ENCODE data around the gene ADAMTSL1.

ADAMTSL1 gene

DNA sequence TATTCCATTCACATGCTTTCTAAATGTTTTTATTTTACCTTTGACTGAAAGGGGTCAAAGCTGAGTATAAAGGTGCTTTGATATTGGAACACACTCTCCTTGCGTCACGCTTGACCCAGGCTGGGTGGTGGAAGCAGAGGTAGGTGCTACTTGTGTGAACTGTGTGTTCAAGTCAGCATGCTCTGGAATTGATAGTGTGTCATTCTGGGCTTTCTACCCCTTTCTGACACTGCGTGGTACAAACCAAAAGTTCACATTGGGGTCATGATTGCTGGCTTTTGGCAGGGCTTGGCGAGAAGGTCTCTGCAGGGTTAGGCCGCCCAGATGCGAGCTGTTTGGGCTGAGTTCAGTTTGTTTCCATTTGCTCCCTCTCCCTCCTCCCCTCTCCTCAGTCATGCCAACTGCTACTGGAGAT, 131.8 kb downstream of the ADAMTSL1 start:
- no peak for DNase-seq (ENCODE audit: low read depth in 2 of 2)

DNA sequence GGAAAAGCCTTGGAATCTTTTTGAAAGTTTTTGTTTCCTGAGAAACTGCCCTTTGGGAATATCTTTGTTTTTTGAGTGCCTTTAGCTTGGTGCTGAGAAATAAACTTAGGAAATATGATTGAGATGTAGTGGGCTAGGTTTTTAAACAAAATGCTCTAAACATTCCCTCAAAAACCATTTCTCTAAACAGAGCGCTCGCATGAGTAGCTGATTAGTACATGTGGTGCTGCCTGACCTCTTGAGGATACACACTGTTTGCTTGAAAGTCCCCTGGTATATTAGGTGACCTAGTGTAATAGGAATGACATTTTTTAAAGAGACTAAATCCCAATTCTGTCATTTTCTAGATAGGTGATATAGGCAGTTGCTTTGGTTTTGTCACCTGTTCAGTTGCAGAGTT, 132.3 kb downstream of the ADAMTSL1 start:
- DNase-seq (ENCODE audit: low read depth in 2 of 2): no peak

GRCh38 chr9:18606846-18607245, 132.9 kb downstream of the ADAMTSL1 start:
- DNase-seq (ENCODE audit: low read depth in 2 of 2): no peak

DNA sequence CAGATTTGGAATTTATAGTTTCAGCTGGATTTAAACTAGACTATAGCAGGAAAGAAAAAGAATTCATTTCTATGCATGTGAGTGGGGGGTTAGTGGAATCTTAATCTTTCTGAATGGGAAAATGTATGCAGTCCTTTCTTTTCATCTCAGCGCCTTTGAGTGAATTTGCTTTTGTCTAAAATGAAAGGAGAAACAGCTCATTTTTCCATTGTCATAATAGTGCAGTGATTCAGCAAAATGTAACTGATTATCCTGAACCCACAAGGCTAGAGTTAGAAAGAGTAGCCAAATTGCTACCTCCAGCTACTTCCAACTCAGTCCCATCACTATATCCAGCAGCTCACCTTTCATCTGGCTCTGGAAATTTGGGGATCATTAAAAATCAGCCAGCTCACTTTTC, 134.4 kb downstream of the ADAMTSL1 start:
- DNase-seq (ENCODE audit: low read depth in 2 of 2): no peak

- DNase-seq (ENCODE audit: low read depth in 2 of 2): no peak
These were observed 137.0 kb downstream of the ADAMTSL1 start for GRCh38 chr9:18610956-18611355.

DNA sequence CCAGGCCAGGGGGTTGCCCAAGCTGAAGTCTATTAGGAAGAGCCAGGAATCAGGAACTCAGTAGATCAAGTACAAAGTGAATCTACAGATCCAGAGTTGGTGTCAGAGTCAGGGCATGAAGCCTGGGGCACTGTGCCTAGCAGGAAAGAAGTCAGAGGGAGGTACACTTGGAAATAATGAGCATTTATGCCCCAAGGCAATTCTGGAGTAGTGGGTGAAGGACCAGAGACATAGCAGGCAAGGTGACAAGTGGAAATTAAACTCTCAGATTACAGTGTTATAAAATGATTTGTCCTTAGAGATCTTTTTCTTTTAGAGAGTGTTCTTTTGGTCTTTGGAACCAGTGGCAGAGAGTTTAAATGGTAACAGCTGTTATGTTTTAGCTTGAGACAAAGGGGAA, 138.0 kb downstream of the ADAMTSL1 start:
- no peak for DNase-seq (ENCODE audit: low read depth in 2 of 2)

DNA sequence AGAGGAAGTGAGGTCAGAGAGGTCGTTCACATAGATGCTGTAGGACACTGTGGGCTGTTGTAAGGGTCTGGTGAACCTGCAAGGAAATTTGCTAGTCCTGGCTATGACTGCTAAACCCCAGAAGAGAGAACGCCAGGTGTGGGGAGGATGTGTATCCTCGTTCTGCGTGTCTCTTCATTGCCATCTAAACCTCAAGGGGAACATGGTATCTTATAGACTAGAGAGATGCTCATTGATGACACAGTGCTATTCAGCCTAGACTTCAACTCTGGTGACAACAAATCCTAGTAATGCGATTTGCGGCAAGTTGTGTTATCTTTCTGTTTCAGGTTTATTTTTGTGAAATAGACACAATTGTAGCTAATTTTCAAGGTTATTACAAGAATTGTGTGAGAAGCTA, 140.2 kb downstream of the ADAMTSL1 start:
- DNase-seq (ENCODE audit: low read depth in 2 of 2): no peak

DNA sequence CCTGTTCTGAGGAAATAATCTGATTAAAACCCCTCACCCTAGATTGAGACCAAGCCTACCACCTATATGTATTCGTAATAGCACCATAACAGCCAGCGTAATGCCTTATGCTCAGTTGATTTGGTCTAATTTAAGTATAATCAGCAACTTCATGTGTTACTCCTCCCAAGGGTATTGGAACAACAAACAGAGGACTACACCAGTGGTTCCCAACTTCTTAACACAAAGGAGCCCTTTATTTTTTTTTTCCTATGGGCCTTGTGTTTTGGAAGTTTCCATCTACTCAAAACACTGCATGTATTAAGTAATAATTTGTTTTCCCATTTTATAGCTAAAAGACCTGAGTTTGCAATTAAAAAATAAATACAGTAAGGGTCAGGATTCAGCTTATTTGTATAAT, 140.7 kb downstream of the ADAMTSL1 start:
- DNase-seq (ENCODE audit: low read depth in 2 of 2): no peak

DNA sequence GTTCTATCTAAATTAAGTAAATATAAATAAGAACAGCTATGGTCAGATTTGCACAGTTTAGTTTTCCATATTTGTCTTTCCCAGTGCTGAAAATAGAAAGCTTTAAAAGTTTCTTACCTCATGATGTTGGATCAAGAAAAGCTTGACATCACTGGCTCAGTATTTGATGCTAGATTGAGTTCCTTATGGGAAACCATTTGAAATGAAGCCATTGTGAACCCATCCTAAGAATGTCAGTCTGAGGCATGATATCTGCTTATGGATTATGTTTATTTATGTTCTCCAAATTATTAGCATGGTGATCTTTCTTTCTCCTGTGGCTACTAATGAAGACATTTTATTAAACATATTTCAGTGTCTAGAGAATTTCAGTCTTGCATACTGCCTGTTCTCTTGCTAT, 143.0 kb downstream of the ADAMTSL1 start:
- no peak for DNase-seq (ENCODE audit: low read depth in 2 of 2)

- no peak for DNase-seq (ENCODE audit: low read depth in 2 of 2)
These were observed 143.8 kb downstream of the ADAMTSL1 start for GRCh38 chr9:18617759-18618158.

DNA sequence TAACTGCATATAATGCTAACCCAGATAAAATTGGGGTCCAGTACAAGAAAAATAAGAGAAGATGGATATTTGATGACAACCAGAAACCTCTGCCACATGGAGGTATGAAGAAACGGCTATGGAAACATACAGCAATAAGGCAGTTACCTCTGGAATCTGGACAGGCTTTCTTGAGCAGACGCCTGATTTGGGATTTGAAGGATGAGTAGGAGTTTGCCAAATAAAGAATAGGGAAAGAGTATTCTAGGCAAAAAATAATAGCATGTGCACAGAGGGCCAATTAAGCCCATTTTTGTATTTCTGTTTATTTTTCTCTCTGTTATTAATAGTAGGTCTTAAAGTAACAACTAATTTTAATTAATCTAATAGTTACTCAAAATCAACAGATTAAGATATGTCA, 144.9 kb downstream of the ADAMTSL1 start:
- no peak for DNase-seq (ENCODE audit: low read depth in 2 of 2)

DNA sequence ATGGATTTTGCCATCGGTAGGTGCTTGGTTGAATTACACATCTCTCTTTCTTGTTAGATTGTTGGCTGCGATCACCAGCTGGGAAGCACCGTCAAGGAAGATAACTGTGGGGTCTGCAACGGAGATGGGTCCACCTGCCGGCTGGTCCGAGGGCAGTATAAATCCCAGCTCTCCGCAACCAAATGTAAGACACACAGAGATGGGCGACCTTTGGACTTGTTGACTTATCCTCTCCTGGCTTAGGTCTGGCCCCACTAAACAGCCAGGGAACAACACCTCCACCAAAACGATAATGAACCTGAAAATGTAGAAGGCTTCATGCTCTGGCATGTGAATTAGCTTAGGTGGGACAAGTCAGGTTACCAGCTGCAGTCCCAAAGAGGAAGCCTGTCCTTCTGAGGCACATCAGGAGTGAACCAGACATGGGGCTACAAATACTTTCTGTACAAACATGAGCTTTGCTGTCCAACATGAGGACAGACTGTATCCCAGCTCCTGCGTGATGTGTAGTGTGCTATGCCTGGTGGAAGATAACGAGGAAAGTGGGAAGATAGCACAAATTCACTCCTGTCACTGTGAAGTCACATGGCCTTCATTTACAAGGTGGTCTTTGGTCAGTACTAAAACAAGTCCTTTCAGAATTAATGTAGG, 148.4 kb downstream of the ADAMTSL1 start:
- no peak for DNase-seq (ENCODE audit: low read depth in 2 of 2)

DNA sequence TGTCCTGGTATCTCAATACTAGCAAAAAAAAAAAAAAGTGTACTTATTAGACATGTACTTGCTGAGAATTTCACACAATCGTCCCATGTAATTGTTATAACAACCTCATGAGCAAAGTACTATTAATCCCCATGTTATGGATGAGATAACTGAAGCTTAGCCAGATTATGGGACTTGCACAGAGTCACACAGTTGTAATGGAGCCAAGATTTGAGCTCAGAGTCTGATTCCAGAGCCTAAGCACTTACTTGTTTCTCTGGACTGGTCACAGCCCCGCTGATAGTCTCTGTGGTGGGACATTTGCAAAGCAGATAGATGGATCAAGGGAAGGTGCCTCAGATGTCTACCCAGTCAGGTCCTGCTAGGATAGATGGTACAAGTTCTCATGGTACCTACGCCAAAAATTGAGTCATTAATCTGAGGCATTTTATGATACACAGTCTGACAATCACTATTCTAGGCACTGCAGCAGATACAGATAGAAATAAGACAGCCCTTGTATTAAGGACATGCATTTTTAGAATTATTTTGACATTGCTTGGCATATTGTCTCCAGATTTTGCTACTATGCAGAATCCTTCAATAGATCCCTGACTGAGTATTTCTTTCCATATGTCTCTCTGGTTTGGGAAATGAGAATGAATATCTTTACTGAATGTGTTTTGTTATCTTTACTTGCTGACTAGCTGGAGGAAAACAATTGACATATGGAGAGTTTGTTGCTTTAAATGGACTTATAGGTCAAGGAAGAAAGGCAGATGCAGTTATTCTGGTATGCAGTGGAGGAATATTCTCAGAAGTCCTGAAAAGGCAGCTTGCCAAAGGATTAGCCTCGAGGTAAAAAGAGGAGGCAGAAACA, 149.5 kb downstream of the ADAMTSL1 start:
- DNase-seq (ENCODE audit: low read depth in 2 of 2): no peak

- DNase-seq (ENCODE audit: low read depth in 2 of 2): no peak
These were observed 152.2 kb downstream of the ADAMTSL1 start for GRCh38 chr9:18626046-18626698.

DNA sequence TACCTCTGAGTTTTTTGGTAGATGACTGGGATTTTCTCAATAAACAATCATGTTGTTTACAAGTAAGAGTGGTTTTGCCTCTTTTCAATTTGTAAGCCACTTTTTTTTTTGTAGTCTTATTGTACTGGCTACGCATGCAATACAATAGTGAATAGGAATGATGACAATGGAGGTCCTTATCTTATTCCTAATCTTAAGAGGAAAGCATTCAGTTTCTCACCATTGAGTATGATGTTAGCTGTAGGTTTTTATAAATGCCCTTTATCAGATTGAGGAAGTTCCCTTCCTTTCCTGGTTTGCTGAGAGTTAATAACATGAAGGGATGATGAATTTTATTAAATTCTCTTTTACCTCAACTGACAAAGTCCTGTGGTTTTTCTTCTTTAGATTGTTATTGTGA, 155.2 kb downstream of the ADAMTSL1 start:
- no peak for DNase-seq (ENCODE audit: low read depth in 2 of 2)

GRCh38 chr9:18632632-18633403, 158.9 kb downstream of the ADAMTSL1 start:
- no peak for DNase-seq (ENCODE audit: low read depth in 2 of 2)

DNA sequence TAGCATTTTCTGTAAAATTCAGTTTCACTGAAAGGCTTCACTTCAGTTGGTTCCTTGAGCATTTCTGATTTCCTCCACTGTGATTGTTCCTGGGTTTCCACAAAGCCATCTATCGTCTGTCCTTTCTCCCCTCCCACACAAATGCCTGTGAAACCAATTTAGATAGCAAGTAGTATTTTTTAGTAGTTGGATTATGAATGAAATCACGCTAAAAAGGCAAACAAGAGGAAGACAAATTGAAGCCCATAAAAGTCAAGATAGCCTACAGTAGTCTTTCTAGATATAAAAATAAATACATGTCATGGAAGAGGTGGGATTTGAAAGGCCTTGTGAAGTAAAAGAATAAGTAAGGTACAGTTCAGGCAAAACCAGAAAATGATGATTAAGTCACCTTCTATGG, 162.8 kb downstream of the ADAMTSL1 start:
- no peak for DNase-seq (ENCODE audit: low read depth in 2 of 2)

DNA sequence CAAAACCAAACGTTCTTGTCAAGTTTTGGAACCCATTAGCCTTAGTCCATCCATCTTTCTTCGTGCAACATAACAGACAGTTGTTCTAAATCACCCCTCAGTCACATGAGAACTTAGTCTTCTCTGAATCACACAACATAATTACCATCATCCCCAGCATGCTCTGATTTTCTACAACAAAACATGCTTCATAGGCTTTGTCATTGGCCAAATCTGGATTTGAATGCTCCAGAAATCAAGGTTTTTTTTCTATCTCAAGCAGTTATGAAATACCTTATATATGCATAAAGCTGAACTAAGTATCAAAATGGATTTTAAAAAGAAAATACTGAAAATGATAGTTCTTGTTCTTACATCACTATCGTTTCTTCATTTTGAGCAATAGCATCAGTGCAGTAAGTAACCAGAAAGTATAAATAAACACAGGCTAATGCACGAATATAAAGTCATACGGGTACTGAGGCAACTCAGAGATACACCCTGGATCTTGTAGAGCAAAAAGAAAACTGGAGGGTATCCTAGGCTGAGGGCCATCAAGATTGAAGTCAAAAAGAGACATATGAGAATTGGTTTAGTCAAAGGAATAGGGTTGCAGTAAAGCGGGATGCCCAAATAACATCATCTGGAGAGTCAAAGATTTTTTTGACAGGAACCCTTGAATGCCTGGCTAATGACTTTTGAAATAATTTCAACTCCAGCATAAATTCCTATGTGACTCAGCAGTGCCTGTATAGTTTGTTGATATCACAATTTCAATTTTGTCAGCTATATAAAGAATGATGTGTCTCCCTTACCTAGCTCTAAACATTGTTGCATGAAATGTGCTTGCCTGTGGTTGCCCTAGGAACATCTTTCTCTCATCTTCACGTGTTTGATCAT, 164.7 kb downstream of the ADAMTSL1 start:
- DNase-seq (ENCODE audit: low read depth in 2 of 2): no peak

DNA sequence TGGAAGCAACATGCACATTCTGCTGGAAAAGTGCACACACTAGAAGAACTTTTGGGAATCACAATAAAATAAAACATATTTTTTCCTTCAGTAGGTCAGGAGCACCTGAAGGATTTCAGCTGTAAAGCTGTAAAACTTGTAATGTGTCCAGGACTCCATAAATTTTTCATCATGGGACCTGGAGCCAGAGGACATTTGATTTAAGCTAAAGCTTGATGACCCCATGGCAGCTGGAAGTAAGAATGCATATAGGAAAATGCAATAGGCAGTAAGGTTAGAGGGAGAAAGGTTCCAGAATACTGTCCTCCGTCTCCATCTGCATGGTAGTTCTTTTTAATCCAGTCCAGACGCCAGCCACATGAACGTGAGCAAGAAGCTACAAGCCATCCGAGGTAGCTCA, 166.0 kb downstream of the ADAMTSL1 start:
- DNase-seq (ENCODE audit: low read depth in 2 of 2): no peak

DNA sequence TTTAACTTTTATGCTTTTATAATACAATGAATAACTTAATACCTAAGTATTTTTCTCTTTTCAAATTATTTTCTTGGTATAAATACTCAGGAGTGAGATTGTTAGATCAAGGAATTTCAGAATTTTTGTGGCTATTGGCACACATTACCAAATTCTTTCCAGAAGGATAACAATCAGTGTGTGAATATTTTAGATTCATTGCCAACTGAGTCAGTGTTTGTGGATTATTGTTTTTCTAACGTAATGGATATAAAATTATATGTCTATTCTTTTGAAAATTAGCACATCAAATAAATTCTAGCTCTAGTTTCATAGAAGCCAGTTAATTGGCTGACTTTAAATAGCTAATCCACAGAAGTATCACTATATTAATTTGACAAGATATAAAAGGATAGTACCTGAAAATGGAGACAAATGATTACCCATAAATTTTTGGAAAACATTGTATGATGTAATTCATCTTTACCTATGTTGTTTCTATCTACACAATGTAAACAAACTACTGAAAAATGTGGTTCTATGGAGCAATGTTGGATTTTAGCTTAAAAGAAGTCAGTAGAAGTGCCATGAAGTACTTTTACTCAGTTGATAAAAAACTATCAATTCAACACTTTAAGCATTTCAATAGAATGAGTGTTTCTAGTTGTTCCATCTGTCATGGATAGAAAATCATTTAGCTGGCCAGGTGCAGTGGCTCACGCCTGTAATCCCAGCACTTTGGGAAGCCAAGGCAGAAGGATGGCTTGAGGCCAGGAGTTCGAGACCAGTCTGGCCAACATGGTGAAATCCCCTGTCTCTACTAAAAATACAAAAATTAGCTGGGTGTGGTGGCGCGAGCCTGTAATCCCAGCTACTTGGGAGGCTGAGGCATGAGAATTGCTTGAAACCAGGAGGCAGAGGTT, 185.1 kb downstream of the ADAMTSL1 start:
- no peak for DNase-seq (ENCODE audit: low read depth in 2 of 2)
